Stimulated activated CD4-positive, alpha-beta T cell treated with anti-CD3 and anti-CD28 coated beads, Interleukin-4, amount 100 ng/mL, for 1 hour (primary cell): Measurements from ENCODE around the gene PHACTR2.
"Not testable (repeated sequence)": the region's sequence is repeated elsewhere in the genome, so short reads cannot be mapped to it uniquely, and the experiment has no call there.

ENCODE experiments used
- DNase-seq: peaks from one replicate; pipeline ENCODE4 v3.0.0-alpha.2; 2020

The PHACTR2 gene

DNA sequence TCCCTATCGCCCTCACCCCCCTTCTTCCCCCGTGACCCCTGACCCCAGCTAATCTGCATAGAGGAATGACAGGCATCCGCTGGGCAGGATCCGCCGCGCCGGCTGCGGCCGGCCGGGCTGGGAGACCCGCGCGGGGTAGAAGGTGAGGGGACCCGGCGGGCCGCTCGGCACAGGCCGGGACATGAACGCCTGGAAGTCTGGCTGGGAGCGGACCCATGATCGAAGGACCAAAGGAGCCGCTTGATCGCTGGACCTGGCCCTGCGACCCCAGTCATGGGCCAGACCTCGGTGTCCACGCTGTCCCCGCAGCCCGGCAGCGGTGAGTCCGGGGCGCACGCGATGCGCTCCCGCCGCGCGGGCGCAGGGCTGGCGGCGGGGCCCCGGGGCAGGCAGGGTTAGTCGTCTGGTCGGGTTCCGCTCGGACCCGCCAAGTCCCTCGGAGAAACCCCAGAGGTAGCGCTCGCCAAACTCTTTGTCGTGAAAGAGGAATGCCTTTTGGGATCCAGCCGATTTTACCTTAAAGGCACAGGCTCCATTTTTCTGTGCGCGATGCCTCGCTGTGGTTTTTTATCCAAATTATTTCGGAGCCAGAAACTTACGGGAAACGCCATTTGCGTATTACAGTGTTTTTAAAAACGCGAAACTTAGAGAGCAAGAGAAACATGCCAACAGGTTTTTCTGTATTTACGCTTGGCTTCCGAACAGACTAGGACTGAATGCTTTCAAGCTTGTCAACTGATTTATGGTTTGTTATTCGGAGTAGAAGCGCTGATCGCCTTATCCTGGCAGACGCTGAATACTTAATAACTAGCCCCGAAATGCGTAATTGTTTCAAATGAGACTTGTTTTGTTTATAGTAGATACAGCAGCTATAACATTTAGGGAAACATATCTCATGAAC is at the start of gene PHACTR2:
Gene PHACTR2, plus strand, starts transcription at position 75 of the 901 bp plus-strand sequence. Its CDS starts 199 bp downstream, at position 274.
- peak; percentile 65 for DNase-seq

DNA sequence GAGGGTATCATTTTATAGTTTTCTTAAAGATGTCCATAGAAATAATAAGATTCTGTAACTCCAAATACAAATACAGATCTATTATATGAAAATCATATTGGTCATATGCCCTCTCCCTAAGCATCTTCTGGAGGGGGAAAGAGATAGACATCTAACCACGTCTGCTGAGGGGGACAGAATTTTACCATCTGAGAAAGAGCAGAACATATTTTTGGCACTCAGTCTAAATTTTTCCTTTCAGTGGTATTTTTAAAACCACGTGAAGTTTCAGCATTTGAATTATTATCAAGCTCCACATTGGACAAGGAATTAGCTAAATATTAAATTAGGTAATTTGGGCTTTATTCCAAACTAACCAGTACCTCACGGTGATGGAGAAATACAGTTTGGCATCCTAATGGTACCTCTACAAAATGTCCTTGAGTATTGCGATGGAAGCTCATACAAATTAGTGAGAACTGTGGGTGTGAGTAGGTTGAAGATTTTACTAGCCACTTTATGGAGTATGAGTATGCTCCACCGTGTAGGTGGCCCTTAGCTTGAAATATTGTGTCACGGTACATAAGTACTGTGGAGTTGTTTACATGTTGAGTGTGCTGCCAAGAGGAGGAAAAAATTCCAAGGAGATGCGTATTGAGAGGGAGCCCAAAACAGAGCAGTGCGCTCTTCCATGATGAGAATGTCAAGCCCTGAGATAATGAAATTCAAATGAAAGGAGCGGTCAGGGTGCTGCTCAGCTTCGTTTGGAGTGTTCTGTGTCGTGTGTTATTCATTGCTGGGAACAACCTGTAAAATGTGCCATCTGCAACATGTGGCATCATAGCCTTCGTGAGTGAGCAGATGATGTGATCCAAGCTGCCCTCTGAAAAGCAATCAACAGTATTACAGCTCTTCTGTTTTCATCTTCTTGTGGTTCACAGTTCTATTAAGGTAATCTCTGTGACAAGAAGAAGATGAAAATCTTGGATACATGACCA is 48.4 kb upstream of the PHACTR2 start:
- no peak for DNase-seq

DNA sequence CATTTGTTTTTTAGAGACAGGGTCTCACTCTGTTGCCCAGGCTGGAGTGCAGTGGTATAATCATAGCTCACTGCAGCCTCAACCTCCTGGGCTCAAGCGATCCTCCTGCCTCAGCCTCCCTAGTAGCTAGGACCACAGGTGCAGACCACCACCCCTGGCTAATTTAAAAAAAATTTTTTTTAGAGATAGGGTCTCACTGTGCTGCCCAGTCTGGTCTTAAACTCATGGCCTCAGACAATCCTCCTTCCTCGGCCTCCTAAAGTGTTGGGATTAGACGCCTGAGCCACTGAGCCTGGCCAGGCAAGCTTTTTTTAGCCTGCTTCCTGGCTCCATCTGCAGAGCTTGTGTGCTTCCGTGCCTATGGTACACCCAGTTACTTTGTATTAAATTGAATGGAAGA is 46.6 kb upstream of the PHACTR2 start:
- not testable (repeated sequence) for DNase-seq

DNA sequence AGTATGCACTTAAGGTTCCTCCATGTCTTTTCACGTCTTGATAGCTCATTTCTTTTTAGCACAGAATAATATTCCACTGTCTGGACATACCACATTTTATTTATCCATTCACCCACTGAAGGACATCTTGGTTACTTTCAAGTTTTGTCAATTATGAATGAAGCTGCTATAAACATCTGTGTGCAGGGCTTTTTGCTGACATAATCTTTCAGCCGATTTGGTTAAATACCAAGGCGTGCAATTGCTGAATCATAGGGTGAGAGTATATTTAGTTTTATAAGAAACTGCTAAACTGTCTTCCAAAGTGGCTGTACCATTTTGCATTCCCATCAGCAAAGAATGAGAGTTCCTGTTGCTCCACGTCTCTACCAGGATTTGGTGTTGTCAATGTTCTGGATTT is 44.9 kb upstream of the PHACTR2 start:
- no peak for DNase-seq

DNA sequence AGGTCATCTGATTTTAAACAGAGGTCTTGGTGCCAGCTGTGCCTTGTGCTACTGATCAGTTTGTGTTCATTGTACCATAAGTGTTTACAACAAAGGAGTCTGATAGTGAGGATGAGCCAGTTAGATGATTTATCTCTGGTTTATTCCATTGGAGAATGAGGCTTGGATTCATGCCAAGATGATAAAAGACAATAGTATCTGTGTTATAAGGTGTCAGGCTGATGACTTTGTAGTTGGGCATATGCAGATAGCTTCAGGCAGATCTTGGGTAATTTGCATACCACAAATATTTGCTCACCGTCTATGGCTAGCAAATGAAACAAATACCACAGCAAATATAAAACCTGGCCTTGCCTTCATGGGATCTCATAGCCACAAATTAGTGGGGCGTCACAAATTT is 43.3 kb upstream of the PHACTR2 start:
- no peak for DNase-seq

DNA sequence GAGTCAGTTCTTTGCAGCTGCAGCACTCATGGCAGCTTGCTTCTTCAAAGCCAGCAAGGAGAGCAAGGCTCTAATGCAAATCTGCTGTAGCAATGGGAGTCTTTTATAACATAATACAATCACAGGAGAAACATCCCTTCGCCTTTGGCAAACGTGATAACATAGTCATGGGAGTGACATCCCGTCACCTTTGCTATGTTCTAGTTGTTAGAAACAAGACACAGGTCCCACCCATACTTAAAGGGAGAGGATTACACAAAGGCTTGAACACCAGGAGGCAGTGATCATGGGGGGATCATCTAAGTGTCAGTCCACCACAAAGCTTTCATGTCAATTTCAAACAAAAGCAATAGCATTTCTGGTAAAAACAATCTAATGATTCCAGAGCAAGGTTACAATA is 40.1 kb upstream of the PHACTR2 start:
- DNase-seq = no peak

DNA sequence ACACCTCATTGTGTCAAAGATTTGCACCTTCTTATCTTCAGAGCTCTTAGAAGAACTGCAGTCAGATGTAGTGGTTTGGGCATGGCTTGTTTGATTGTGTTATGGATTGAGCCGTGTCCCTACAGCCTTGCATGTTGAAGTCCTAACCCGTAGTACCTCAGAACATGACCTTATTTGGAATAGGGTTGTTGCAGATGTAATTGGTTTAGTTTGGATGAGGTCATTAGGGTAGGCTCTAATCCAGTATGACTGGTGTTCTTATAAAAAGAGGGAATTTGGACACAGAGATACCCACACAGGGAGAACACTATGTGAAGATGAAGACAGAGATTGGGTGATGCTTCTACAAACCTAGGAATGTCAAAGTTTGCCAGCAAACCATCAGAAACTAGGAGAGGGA is 35.4 kb upstream of the PHACTR2 start:
- DNase-seq = no peak

DNA sequence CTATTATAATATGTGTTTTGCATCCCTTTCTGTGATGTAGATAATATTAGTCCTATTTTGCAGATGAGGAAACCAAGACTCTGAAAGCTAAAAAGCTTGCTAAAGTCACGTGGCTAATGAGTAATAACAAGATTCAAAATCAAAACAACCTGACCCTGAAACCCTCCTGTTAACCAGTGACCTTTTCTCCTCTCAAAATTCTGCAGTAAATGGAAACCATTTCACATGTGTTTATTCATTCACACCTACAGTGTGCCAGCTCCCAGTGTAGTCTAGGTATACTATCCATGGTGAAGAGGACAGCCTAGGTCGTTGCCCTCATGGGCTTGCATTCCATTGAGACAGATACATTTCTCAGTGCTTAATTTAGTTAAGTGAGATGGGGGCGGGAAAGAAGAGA is 30.6 kb upstream of the PHACTR2 start:
- DNase-seq = no peak

DNA sequence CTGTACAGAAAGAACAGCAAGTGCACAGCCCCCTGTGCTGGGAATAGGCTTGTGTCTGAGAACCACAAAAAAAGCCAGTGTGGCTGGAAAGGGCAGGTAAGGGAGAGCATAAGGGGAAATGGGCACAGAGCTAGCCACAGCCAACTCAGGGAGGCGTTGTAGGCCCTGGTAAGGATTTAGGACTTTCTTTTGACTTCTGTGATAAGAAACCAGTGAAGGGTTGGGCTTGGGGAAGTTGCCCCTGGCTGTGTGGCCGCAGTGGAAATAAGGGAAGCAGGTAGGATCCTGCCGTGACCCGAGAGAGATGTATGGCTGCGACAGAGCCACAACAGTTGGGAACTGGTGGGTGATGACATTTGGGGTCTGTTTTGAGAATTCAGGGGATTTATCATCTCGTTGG is 30.0 kb upstream of the PHACTR2 start:
- no peak for DNase-seq

DNA sequence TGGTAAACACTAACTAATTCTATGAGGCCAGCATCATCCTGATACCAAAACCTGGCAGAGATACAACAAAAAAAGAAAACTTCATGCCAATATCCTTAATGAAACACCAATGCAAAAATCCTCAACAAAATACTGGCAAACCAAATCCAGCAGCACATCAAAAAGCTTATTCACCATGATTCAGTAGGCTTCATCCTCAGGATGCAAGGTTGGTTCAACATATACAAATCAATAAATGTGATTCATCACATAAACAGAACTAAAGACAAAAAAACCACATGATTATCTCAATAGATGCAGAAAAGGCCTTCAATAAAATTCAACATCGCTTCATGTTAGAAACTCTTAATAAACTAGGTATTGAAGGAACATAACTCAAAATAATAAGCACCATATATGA is 28.4 kb upstream of the PHACTR2 start:
- DNase-seq = not testable (repeated sequence)

DNA sequence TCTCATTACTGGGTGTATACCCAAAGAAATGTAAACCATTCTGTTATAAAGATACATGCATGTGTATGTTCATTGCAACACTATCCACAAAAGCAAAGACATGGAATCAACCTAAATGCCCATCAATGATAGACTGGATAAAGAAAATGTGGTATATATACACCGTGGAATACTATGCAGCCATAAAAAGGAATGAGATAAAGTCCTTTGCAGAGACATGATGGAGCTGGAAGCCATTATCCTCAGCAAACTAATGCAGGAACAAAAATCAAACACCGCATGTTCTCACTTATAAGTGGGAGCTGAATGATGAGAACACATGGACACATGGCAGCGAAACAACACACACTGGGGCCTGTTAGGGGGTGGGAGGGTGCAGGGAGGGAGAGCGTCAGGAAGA is 26.4 kb upstream of the PHACTR2 start:
- not testable (repeated sequence) for DNase-seq

DNA sequence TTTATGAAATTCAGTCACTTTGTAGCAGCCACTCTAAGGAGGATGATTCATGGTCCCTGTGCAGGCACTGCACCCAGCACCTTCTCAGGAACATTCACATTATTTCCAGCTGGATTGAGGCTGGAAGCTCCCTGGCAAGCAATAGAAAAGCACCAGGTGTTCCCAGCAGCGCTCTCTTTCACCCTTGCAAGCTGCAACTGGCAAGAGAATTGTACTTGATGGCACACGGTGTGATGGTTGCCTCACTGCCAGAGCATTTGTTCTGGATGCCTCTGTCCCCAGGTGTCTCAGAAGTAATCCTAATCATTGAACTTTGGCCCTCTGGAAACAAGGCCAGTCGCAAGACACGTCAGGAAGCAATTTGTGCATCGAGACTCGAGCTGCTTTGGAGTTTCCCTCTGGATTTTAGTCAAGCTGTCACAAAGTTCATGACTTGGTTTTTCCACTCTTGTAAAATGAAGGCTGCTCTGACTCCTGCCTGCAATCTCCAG is 24.9 kb upstream of the PHACTR2 start:
- no peak for DNase-seq

DNA sequence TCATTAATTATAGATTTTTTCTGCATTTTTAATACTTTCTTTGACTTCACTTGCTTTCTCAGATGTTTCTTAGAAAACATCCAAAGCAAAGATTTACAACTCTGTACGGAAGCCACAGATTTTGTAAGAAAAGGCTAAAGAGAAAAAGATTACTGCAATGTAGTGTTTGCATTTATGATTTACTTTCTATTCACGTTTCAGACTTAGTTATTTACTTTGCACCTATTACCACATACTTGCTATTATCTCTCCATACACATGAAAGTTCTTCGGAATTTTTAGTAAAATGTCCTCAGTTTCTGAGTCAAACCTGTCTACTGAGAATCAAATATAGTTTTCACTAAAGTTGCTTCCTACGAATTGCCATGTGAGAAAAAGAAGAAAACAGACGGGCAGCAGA is 22.2 kb upstream of the PHACTR2 start:
- no peak for DNase-seq

DNA sequence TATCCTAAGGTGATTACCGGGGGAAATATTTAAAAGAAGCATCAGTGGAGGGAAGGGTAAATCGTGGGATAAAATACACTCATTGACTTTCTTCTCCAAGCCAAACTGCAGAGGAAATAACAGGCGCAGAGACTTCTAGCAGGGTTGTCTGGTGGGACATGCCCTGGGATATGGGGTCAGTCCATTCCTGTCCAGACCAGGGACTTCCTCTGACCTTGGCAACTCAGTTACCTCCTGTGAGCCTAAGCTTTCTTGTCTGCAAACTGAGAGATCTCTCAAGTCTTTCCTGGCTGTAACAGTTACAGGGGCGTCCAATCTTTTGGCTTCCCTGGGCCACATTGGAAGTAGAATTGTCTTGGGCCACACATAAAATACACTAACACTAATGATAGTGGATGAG is 21.7 kb upstream of the PHACTR2 start:
- DNase-seq = no peak

DNA sequence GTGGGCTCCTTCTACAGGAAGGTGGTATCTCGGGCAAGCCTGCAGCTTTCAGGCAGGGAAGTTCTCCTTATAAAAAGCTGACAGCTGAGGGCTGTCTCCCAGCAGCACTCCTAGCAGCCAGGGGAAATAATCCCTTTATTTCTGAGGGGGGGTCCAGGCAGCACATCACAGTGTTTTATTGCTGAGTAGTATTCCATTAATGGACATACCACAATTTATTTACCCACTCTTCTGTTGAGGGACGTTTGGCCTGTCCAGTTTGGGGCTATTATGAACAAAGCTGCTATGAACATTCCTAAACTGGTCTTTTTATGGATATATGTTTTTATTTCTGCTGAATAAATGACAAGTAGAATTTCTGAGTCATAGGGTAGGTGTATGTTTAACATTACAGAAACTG is 20.0 kb upstream of the PHACTR2 start:
- DNase-seq = no peak

DNA sequence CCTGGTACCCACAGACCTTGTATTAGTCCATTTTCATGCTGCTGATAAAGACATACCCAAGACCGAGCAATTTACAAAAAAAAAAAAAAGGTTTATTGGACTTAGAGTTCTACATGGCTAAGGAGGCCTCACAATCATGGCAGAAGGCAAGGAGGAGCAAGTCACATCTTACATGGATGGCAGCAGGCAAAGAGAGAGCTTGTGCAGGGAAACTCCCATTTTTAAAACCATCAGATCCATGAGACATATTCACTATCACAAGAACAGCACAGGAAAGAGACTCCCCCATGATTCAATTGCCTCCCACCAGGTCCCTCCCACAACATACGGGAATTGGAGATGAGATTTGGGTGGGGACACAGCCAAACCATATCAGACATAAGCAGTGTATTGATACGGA is 17.6 kb upstream of the PHACTR2 start:
- DNase-seq = not testable (repeated sequence)

DNA sequence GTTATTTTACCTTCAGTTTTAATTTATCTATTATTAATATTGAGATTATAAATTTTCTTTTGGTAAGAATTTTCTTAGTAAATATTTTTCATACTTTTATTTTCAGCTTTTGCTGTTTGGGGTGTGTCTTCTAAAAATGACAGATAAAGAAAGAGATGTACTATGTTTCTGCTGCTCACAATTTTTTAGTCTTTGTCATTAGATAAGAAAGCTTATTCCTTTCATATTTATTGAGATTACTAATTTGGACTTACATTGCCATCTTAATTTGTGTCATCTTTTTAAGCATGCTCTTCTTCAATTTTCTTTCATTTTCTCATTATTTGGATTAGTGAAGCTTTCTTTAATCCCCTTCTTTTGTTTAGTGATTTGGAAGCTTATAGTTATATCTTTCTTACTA is 13.6 kb upstream of the PHACTR2 start:
- no peak for DNase-seq

DNA sequence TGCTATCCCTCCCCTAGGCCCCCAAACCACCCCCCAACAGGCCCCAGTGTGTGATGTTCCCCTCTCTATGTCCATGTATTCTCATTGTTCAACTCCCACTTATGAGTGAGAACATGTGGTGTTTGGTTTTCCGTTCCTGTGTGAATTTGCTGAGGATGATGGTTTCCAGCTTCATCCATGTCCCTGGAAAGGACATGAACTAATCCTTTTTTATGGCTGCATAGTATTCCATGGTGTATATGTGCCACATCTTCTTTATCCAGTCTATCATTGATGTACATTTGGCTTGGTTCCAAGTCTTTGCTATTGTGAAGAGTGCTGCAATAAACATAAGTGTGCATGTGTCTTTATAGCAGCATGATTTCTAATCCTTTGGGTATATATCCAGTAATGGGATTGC is 11.8 kb upstream of the PHACTR2 start:
- not testable (repeated sequence) for DNase-seq

DNA sequence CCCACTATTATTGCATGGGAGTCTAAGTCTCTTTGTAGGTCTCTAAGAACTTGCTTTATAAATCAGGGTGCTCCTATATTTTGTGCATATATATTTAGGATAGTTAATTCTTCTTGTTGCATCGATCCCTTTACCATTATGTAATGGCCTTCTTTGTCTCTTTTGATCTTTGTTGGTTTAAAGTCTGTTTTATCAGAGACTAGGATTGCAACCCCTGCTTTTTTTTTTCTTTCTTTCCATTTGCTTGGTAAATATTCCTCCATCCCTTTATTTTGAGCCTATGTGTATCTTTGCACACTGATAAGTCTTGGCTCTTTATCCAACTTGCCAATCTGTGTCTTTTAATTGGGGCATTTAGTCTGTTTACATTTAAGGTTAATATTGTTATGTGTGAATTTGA is 8.3 kb upstream of the PHACTR2 start:
- not testable (repeated sequence) for DNase-seq

DNA sequence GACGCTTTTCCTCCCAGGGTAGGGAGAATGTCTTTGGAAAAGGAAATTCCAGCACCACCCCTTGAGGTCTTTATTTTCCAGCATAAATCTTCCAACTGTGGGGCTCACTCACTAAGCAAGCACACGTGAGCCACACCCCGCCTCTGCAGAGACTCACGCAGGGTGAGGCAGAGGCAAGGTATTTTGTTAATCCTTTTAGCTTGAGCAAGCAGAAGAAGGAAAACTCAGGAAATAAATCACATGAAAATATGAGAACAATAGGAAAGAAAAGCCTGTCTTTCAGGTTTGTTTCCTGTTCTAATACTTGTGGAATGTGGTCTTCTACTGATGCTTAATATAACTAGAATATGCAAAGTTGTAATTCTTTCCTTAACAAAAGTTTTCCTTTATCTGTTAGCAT is 4.1 kb upstream of the PHACTR2 start:
- no peak for DNase-seq

DNA sequence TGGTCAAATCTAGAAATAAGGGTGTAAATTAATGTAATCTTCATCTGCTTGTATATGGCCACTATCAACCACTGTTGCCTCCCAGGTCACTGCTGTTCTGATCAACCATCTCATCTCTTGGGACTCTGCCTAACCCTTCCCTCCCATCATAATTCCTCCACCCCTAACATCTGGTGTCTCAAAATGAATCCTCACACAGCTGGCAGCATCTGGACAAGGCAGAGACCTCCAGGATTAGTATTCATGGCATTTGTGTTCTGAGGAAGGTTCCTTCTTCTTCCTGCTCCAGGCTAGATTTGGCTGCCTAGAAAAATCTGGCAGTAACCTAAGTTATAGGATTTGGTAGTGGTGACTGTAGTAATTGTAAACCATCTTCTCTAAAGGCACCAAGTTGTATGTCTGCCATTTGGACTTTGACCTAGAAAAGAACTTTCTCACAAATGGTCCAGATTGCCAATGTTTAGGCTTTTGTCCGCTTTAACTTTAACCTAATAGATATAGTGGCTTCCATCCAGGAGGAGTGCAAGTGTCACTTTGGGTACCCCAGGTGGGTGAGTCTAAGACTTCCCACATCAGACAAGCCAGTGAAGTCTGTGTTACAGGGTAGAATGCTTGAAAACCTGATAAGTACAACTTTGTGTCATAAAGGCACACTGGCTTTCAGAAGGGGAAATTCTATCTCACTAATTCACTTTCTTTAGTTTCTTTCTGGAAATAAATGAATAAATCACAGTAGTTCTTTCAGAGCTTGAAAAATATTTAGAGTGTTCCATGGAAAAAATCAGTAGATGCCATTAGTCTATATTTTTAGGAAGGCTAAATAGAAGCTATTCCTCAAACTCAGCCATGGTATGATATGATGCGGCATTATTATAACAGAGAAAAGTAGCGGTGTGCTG is 3.0 kb upstream of the PHACTR2 start:
- no peak for DNase-seq

DNA sequence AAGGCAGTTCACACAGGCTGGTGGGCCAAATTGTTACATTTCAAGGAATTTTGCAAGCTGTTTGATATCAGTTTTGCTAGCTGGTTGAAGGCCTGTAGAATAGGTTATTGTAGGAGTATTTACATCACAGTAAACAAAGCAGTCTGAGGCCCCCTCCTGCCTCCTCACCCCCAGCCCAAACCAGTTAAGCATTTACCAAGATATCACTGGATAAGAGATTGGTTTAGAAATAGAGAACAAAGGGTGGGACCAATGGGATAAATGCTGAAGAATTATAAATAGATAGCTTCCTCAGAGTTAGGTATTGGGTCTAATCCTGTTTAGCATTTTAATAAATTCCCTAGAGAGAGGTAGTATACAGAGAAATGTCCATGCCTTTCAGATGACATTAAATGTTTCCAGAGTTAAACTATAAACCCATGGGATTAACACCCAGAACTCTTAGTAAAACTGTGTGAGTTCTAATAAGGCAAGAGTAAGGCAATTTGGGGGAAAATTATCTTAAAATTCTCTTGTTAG is 2.3 kb upstream of the PHACTR2 start:
- no peak for DNase-seq
